NCI-H2196 (cell line): ENCODE data around the gene SMAD4.
"Not testable (repeated sequence)": the region's sequence is repeated elsewhere in the genome, so short reads cannot be mapped to it uniquely, and the experiment has no call there.

ENCODE experiments used
- DNase-seq: peaks from one replicate; lab custom pipeline; 2025; ENCODE audit not compliant: unreplicated experiment; lab: John Stamatoyannopoulos, UW

Gene SMAD4

GRCh38 chr18:51029694-51030536, at the start of gene SMAD4:
TSS of gene SMAD4 (plus strand) at chr18:51030213. CDS start at chr18:51047047, 16,834 bp downstream.
- peak; percentile 95 for DNase-seq

- no peak for DNase-seq
These were observed 48.6 kb upstream of the SMAD4 start for GRCh38 chr18:50981381-50981780.

DNA sequence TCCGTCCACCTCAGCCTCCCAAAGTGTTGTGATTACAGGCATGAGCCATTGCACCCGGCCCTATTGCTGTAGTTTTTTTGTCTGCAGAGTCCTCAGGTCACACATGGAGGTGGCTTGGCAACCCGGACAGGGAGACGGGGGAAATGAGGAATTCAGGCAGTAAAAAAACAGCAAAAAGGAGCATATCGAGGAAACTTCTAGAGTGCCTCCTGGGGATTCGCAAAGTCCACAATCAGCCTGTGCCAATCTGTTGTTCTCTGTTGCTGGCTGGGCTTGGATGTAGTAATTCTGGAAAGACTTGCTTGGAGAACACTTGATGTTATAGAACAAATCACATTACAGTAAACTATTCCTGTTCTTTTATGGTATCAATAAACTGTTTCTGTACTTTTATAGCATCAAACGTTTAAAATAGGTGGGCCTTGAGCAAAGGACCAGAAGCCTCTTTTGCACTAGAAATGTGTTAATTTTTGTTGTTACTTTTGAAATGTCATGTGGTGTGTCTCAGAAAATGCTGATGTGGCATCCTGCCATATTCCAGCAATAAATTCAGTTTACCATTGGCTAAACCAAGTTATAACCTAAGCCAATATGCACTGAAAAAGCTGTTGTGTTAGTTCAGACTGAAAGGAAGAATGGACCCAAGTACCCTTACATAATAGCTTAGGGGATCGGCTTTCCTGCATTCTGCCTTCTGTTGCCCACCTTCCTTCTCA, 47.8 kb upstream of the SMAD4 start:
- DNase-seq, result no peak

- no peak for DNase-seq
These were observed 47.2 kb upstream of the SMAD4 start for GRCh38 chr18:50982802-50983179.

GRCh38 chr18:50986360-50987087, 43.5 kb upstream of the SMAD4 start:
- no peak for DNase-seq

DNA sequence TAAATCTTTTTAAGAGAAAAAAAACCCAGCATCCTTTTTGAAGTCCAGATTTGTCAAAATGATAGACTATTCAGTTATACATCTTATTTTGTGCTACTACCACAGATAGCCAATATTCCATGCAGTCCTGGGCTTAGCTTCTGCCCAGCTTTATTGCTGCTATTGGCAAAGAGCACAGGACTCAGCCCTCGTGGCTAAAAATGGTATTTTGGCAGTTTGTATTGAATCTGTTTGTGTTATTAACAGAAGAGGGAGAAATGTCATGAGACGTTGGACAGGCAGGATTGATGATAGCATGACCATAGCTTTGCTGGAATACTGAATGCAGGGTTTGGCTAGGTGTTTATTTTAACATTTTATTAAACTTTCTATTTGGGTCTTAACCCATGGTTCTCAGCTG, 42.8 kb upstream of the SMAD4 start:
- no peak for DNase-seq

DNA sequence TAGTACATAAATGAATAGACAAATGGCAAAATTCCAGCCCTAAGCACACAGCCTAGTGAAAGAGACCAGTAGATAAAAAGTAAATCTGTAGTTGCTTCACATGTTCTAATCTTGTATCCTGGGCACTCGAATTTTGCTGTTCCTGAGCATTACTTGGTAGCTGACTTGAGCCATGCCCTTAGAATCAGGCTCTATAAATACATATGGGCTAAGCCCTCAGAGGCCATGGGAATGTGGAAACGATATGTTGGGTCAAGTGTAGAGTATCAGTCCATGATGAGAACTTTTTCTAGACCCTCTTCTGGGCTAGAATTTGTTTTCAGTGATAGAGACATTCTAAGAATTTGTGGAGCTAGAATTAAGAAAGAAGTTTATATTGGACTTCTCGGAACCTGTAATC, 40.3 kb upstream of the SMAD4 start:
- no peak for DNase-seq

DNA sequence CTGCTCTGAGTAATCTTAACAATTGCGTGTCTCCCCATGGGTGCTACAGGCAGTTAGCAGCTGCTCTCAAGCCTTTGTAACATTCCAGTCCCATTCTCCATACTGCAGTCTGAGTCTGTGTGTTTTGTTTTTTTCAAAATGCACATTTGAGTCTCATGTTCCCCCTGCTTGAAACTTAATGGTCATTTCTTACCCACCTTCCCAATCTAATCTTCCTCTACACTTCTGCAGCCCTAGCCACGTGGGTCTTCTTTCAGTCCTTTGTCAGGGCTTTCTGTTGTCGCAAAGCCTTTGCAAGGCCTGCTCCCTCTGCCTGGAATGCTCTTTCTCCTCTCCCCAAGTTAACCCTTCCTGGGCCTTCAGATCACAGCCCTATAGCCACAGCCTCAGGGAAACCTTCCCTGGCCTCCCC, 37.7 kb upstream of the SMAD4 start:
- DNase-seq, result no peak

GRCh38 chr18:50994031-50994430, 36.0 kb upstream of the SMAD4 start:
- DNase-seq, result no peak

DNA sequence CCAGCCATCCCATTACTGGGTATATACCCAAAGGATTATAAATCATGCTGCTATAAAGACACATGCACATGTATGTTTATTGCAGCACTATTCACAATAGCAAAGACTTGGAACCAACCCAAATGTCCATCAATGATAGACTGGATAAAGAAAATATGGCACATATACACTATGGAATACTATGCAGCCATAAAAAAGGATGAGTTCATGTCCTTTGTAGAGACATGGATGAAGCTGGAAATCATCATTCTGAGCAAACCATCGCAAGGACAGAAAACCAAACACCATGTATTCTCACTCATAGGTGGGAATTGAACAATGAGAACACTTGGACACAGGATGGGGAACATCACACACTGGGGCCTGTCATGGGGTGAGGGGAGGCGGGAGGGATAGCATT, 26.8 kb upstream of the SMAD4 start:
- DNase-seq, result not testable (repeated sequence)

- DNase-seq, result no peak
These were observed 23.8 kb upstream of the SMAD4 start for GRCh38 chr18:51006061-51006818.

- no peak for DNase-seq
These were observed 22.8 kb upstream of the SMAD4 start for GRCh38 chr18:51006948-51007789.

DNA sequence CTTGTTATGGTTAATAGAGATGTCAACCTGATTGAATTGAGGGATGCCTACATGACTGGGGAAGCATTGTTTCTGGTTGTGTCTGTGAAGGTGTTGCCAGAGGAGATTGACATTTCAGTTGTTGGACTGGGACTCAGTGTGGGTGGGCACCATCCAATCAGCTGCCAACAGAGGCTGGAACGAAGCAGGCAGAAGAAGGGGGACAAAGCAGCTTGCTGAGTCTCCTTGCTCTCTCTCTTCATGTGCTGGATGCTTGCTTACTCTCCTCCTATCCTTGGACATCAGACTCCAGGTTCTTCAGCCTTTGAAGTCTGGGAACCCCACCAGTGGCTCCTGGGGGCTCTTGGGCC, 22.2 kb upstream of the SMAD4 start:
- no peak for DNase-seq

- DNase-seq, result peak; percentile 9
These were observed 20.9 kb upstream of the SMAD4 start for GRCh38 chr18:51009072-51009471.

DNA sequence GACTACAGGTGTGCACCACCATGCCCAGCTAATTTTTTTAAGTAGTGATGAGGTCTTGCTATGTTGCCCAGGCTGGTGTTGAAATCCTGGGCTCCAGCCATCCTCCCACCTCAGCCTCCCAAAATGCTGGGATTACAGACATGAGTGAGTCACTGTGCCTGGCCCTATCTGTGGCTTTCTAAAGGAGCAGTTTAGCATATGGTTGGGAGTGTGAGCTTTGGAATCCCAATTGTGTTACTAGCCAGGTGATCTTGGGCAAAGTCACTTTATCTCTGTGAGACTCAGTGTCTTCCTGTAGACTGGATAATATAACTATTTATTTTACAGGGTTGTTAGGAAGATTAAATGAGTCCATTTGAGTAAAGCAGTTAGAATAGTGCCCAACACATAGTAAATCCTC, 19.8 kb upstream of the SMAD4 start:
- no peak for DNase-seq

DNA sequence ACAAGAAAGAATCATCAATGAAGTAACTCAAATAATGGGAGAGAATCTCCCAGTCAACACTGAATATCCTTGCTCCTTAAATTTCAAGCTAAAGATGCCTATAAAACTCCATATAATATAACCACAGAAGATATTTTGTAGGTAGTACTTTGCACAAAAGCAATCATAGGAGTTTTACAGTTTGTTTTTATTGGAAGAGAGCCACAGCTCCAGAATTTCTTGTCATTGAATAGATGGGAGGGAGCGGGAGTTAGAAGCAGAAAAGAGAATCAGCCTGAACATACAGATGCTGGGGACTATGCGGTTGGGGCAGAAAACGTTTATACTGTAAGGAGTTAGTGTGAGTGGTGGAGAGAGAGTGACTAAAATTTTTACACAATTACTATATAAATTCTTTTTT, 18.3 kb upstream of the SMAD4 start:
- no peak for DNase-seq

GRCh38 chr18:51012441-51012840, 17.6 kb upstream of the SMAD4 start:
- DNase-seq, result no peak

DNA sequence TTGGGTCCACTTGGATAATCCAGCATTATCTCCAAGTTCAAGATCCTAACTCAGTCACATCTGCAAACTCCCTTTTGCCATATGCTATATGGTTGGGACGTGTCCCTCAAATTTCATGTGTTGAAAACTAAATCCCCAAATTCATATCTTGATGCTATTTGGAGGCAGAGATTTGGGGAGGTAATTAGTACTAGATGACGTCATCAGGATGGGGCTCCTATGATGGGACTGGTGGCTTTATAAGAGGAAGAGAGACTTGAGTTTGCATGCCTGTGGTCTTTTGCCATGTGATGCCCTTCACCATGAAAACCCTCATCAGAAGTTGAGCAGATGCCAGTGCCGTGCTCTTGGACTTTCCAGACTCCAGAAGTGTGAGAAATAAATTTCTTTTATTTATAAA, 16.8 kb upstream of the SMAD4 start:
- DNase-seq, result no peak

DNA sequence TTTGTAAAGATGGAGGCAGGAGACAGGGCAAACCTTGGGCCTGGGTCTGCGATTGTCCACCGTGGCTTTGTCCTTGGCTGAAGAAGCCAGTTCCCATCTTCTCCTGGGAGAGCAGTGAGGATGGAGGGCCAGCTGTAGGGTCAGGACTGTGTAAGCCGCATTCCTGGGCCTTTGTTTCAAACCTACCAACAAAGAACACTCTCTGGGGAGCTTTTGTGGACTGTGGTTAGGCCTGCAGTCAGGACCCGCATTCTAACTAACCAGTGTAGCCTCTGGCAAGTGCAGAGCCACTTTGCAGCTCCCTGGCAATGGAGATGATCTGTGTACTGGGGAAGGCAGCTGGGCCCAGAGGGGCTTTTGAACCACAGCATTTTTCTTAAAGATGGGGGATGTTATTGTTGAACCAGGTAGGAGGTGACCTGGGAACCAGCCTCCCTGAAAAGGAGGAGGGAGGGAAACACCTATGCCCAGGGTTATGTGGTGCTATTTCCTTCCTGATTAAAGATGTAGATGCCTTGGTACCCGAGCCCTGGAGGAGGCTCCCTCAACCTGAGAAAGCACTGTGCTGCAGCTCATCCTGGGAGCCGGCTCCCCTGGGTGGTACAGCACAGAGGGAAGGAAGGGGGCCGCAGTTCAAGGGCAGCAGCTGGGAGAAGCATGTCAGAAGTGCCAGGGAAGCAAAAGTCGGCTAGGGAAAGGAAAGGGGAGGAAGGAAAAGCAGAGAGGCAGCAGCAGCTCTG, 12.7 kb upstream of the SMAD4 start:
- DNase-seq, result no peak

DNA sequence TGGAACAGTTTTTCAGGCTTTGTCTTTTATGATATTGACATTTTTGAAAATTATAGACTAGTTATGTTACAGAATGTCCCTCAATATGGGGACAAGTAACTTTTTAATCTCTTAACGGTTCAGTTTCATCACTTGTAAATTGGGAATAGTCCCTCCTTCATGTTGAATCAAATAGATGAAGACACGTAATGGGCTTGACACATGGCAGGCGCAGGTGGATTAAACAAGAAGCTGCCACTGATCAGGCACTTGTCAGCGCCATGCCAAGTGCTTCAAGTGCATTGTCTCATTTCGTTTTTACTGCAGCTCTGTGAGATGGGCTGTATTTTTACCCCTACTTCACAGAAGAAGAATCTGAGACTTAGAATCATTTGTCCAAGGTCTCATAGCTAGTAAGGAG, 9.5 kb upstream of the SMAD4 start:
- DNase-seq, result no peak
